HepG2 (cell line): ENCODE results near the gene ZNF628. TPM values are rescaled to one million over a fixed set of nuclear protein-coding genes. Genes with fewer than 3 reads are reported as not detected.

Experiments
- CCDC6 ChIP-seq: sonication (generic); formaldehyde crosslinking; IDR thresholded peaks from 2 replicates; pipeline ENCODE4 v1.8.1; 2022; ENCODE audit warnings: mild to moderate bottlenecking, missing genetic modification reagents, moderate library complexity
- CREBL2 ChIP-seq: sonication (generic); formaldehyde crosslinking; IDR thresholded peaks from 2 replicates; pipeline ENCODE4 v1.8.1; 2023; ENCODE audit warnings: missing genetic modification reagents, mild to moderate bottlenecking, borderline replicate concordance
- KLF11 ChIP-seq: IDR thresholded peaks from 2 replicates; pipeline ENCODE4 v1.6.1; 2016; ENCODE audit warnings: missing compliant biosample characterization
- STAG1 ChIP-seq: sonication (generic); formaldehyde crosslinking; IDR thresholded peaks from 2 replicates; pipeline ENCODE4 v1.4.0; 2020; ENCODE audit warnings: missing genetic modification reagents
- TOPORS ChIP-seq: sonication (generic); formaldehyde crosslinking; IDR thresholded peaks from 2 replicates; pipeline ENCODE4 v1.8.0; 2023; ENCODE audit warnings: mild to moderate bottlenecking, missing genetic modification reagents
- ZNF512B ChIP-seq: sonication (generic); formaldehyde crosslinking; IDR thresholded peaks from 2 replicates; pipeline ENCODE4 v1.5.1; 2020; ENCODE audit warnings: missing genetic modification reagents, mild to moderate bottlenecking, borderline replicate concordance
- ZNF577 ChIP-seq: sonication (generic); formaldehyde crosslinking; IDR thresholded peaks from 2 replicates; pipeline ENCODE4 v1.4.0; 2020; ENCODE audit warnings: mild to moderate bottlenecking, low read depth, missing genetic modification reagents, borderline replicate concordance
- ZNF740 ChIP-seq: sonication (generic); formaldehyde crosslinking; IDR thresholded peaks from 2 replicates; pipeline ENCODE4 v1.4.0; 2020; ENCODE audit warnings: missing genetic modification reagents
- ZNF766 ChIP-seq: sonication (generic); formaldehyde crosslinking; IDR thresholded peaks from 2 replicates; pipeline ENCODE4 v1.5.0; 2020; ENCODE audit warnings: missing genetic modification reagents, borderline replicate concordance
- polyA plus RNA-seq, 8 experiments: library from polyadenylated mRNA; depleted of rRNA in 3 of 8; stranded (reverse) in 7 of 8; unstranded in 1 of 8; fragments of >200 nt; fragmentation: Illumina TruSeq in 4 of 8; extraction: Trizol in 4 of 8; gene quantifications; 2 replicates each; pipeline versions ENCODE4 v1.2.1 to v1.2.3, GENCODE V29; 2011 to 2016; ENCODE audit warnings: low read depth in 4 of 8, missing spikeins in 1 of 8, mixed read lengths in 1 of 8; ENCODE audit not compliant: insufficient read depth in 1 of 8
- total RNA-seq, 5 experiments: library from RNA; depleted of rRNA; stranded (reverse); fragments of >200 nt; fragmentation: Illumina TruSeq; extraction: Trizol; gene quantifications; 2 replicates each; pipeline ENCODE4 v1.2.3, GENCODE V29; 2016; ENCODE audit warnings: low read depth in 1 of 5

The ZNF628 gene
- total and polyA plus RNA-seq, 2 of the 13 experiments (the other 11 are each of a cell fraction or from before 2014, with no cell fraction given): 0.54 to 1.2 TPM

DNA sequence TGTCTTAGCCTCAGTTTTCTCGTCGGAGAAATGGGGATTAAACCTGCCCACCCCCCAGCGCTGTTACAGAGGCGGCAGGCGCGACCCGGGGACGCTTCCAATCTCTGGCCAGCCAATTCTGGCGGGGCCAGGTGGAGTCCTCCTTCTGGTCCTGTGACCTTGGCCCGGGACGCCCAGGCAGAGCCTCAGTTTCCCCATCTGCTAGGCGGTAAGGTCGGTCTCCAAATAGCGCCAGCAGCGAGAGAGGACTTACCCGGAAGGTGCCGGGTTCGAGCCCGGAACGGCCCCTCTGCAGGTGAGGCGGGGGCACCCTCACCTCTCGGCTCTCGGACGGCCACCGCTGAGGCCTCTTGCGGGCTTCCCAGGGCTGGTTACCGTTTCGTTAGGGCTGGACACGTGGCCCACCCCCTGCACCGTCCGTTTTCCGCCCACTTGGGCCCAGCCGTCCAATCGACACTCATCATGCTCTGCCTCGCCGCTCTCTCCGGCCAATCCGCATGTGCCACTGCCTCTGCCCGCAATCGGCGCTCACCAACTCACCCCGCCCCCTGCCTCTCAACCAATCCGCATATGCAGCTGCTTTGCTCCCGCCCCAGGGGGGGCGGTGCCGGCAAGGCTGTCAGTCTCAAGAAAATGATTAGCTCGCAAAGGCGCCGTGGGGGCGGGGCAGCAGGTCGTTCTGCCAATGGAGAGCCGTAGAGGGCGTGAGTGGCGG is 15.0 kb upstream of the ZNF628 start, which contains the start of gene ISOC2 (continued):
- TF ChIP-seq ZNF577 (CRISPR knock-in tag) (no peak), CCDC6 (no peak), ZNF740 (CRISPR knock-in tag) (peak; percentile 55; the same call in 1 of the 2 replicates), ZNF512B (no peak), CREBL2 (CRISPR knock-in tag) (no peak), KLF11 (CRISPR knock-in tag) (peak; percentile 26; the same call in 1 of the 2 replicates), TOPORS (CRISPR knock-in tag) (peak; percentile 77; the same call in 1 of the 2 replicates), ZNF766 (CRISPR knock-in tag) (no peak), STAG1 (CRISPR knock-in tag) (no peak)
